ENCODE results near the gene CNFN.

CNFN gene

GRCh38 chr19:42366673-42367072, 23.4 kb downstream of the CNFN start:
- Histone ChIP-seq H3K9ac (ENCODE audit: insufficient read length, low read depth) (no peak overlapping the region), H3K4me1 (ENCODE audit: insufficient read depth, insufficient read length) (peaks cover 18% of the 10 kb centered on the region), H3K4me3 (ENCODE audit: insufficient read length, low read depth) (no peak overlapping the region), H3K9me3 (ENCODE audit: insufficient read depth, low read length) (peaks cover 16% of the 10 kb centered on the region; the same call in 1 of the 2 replicates), H3K27me3 (ENCODE audit: insufficient read depth, insufficient read length) (no peaks in the 10 kb centered on the region), H3K36me3 (ENCODE audit: insufficient read depth, insufficient read length, low read length) (peaks cover 31% of the 10 kb centered on the region)
- no peak for TF ChIP-seq SUZ12 (IDR thresholded peaks at IDR 0.05; ENCODE audit: extremely low read depth, insufficient read depth, insufficient read length)
- no peak for TF ChIP-seq YY1 (IDR thresholded peaks at IDR 0.05; ENCODE audit: insufficient read depth, insufficient read length)
- no peak for TF ChIP-seq ZNF274 (IDR thresholded peaks at IDR 0.05; ENCODE audit: low read depth, low read length)
- no peak for DNase-seq (ENCODE audit: low read depth, low spot score)

- Histone ChIP-seq H3K4me1 (ENCODE audit: insufficient read depth, insufficient read length) (peaks cover 11% of the 10 kb centered on the region), H3K36me3 (ENCODE audit: insufficient read depth, insufficient read length, low read length) (peaks cover 23% of the 10 kb centered on the region), H3K9ac (ENCODE audit: insufficient read length, low read depth) (no peak overlapping the region), H3K27me3 (ENCODE audit: insufficient read depth, insufficient read length) (no peaks in the 10 kb centered on the region), H3K4me3 (ENCODE audit: insufficient read length, low read depth) (no peak overlapping the region), H3K9me3 (ENCODE audit: insufficient read depth, low read length) (peaks cover 16% of the 10 kb centered on the region; the same call in 1 of the 2 replicates)
- TF ChIP-seq YY1 (IDR thresholded peaks at IDR 0.05; ENCODE audit: insufficient read depth, insufficient read length) (no peak), ZNF274 (IDR thresholded peaks at IDR 0.05; ENCODE audit: low read depth, low read length) (no peak), SUZ12 (IDR thresholded peaks at IDR 0.05; ENCODE audit: extremely low read depth, insufficient read depth, insufficient read length) (no peak)
- DNase-seq (ENCODE audit: low read depth, low spot score) = no peak
Observed at GRCh38 chr19:42363614-42364346, 26.3 kb downstream of the CNFN start.

- H3K4me3 ChIP-seq (ENCODE audit: insufficient read length, low read depth) = no peak overlapping the region
- H3K27me3 ChIP-seq (ENCODE audit: insufficient read depth, insufficient read length) = no peaks in the 10 kb centered on the region
- H3K9me3 ChIP-seq (ENCODE audit: insufficient read depth, low read length) = peaks cover 16% of the 10 kb centered on the region; the same call in 1 of the 2 replicates
- H3K36me3 ChIP-seq (ENCODE audit: insufficient read depth, insufficient read length, low read length) = peaks cover 31% of the 10 kb centered on the region
- no peak overlapping the region for H3K9ac ChIP-seq (ENCODE audit: insufficient read length, low read depth)
- peaks cover 5% of the 10 kb centered on the region for H3K4me1 ChIP-seq (ENCODE audit: insufficient read depth, insufficient read length)
- DNase-seq (ENCODE audit: low read depth, low spot score) = no peak
- TF ChIP-seq ZNF274 (IDR thresholded peaks at IDR 0.05; ENCODE audit: low read depth, low read length) = no peak
- TF ChIP-seq YY1 (IDR thresholded peaks at IDR 0.05; ENCODE audit: insufficient read depth, insufficient read length) = no peak
- no peak for TF ChIP-seq SUZ12 (IDR thresholded peaks at IDR 0.05; ENCODE audit: extremely low read depth, insufficient read depth, insufficient read length)
Observed at GRCh38 chr19:42362891-42363440, 27.1 kb downstream of the CNFN start.

- no peak for DNase-seq (ENCODE audit: low read depth, low spot score)
- Histone ChIP-seq H3K36me3 (ENCODE audit: insufficient read depth, insufficient read length, low read length) (peaks cover 37% of the 10 kb centered on the region), H3K4me3 (ENCODE audit: insufficient read length, low read depth) (no peak overlapping the region), H3K9ac (ENCODE audit: insufficient read length, low read depth) (no peak overlapping the region), H3K27me3 (ENCODE audit: insufficient read depth, insufficient read length) (no peaks in the 10 kb centered on the region), H3K9me3 (ENCODE audit: insufficient read depth, low read length) (peaks cover 16% of the 10 kb centered on the region; the same call in 1 of the 2 replicates), H3K4me1 (ENCODE audit: insufficient read depth, insufficient read length) (peaks cover 4% of the 10 kb centered on the region)
- no peak for TF ChIP-seq YY1 (IDR thresholded peaks at IDR 0.05; ENCODE audit: insufficient read depth, insufficient read length)
- TF ChIP-seq ZNF274 (IDR thresholded peaks at IDR 0.05; ENCODE audit: low read depth, low read length) = no peak
- TF ChIP-seq SUZ12 (IDR thresholded peaks at IDR 0.05; ENCODE audit: extremely low read depth, insufficient read depth, insufficient read length) = no peak
Observed at GRCh38 chr19:42362342-42362741, 27.8 kb downstream of the CNFN start.

GRCh38 chr19:42361545-42361910, 28.6 kb downstream of the CNFN start:
- peaks cover 16% of the 10 kb centered on the region; the same call in 1 of the 2 replicates for H3K9me3 ChIP-seq (ENCODE audit: insufficient read depth, low read length)
- peaks cover 4% of the 10 kb centered on the region for H3K4me1 ChIP-seq (ENCODE audit: insufficient read depth, insufficient read length)
- no peaks in the 10 kb centered on the region for H3K27me3 ChIP-seq (ENCODE audit: insufficient read depth, insufficient read length)
- TF ChIP-seq YY1 (IDR thresholded peaks at IDR 0.05; ENCODE audit: insufficient read depth, insufficient read length) = no peak
- no peak for TF ChIP-seq SUZ12 (IDR thresholded peaks at IDR 0.05; ENCODE audit: extremely low read depth, insufficient read depth, insufficient read length)
- TF ChIP-seq ZNF274 (IDR thresholded peaks at IDR 0.05; ENCODE audit: low read depth, low read length) = no peak
- DNase-seq (ENCODE audit: low read depth, low spot score) = no peak
- no peak overlapping the region for H3K4me3 ChIP-seq (ENCODE audit: insufficient read length, low read depth)
- peaks cover 44% of the 10 kb centered on the region for H3K36me3 ChIP-seq (ENCODE audit: insufficient read depth, insufficient read length, low read length)
- H3K9ac ChIP-seq (ENCODE audit: insufficient read length, low read depth) = no peak overlapping the region

GRCh38 chr19:42360787-42361544, 29.1 kb downstream of the CNFN start:
- Histone ChIP-seq H3K36me3 (ENCODE audit: insufficient read depth, insufficient read length, low read length) (peaks cover 50% of the 10 kb centered on the region), H3K27me3 (ENCODE audit: insufficient read depth, insufficient read length) (no peaks in the 10 kb centered on the region), H3K9ac (ENCODE audit: insufficient read length, low read depth) (peak overlapping the region; percentile 11), H3K4me3 (ENCODE audit: insufficient read length, low read depth) (no peak overlapping the region), H3K9me3 (ENCODE audit: insufficient read depth, low read length) (peaks cover 16% of the 10 kb centered on the region; the same call in 1 of the 2 replicates), H3K4me1 (ENCODE audit: insufficient read depth, insufficient read length) (peaks cover 4% of the 10 kb centered on the region)
- peak; percentile 27 for DNase-seq (ENCODE audit: low read depth, low spot score)
- TF ChIP-seq SUZ12 (IDR thresholded peaks at IDR 0.05; ENCODE audit: extremely low read depth, insufficient read depth, insufficient read length) (no peak), YY1 (IDR thresholded peaks at IDR 0.05; ENCODE audit: insufficient read depth, insufficient read length) (no peak), ZNF274 (IDR thresholded peaks at IDR 0.05; ENCODE audit: low read depth, low read length) (no peak)

GRCh38 chr19:42357290-42357689, 32.8 kb downstream of the CNFN start:
- peaks cover 4% of the 10 kb centered on the region for H3K4me1 ChIP-seq (ENCODE audit: insufficient read depth, insufficient read length)
- DNase-seq (ENCODE audit: low read depth, low spot score) = no peak
- H3K9me3 ChIP-seq (ENCODE audit: insufficient read depth, low read length) = no peaks in the 10 kb centered on the region
- H3K9ac ChIP-seq (ENCODE audit: insufficient read length, low read depth) = no peak overlapping the region
- H3K4me3 ChIP-seq (ENCODE audit: insufficient read length, low read depth) = no peak overlapping the region
- TF ChIP-seq ZNF274 (IDR thresholded peaks at IDR 0.05; ENCODE audit: low read depth, low read length) (no peak), YY1 (IDR thresholded peaks at IDR 0.05; ENCODE audit: insufficient read depth, insufficient read length) (no peak), SUZ12 (IDR thresholded peaks at IDR 0.05; ENCODE audit: extremely low read depth, insufficient read depth, insufficient read length) (no peak)
- H3K27me3 ChIP-seq (ENCODE audit: insufficient read depth, insufficient read length) = no peaks in the 10 kb centered on the region
- H3K36me3 ChIP-seq (ENCODE audit: insufficient read depth, insufficient read length, low read length) = peaks cover 45% of the 10 kb centered on the region

Measured in NT2/D1 (cell line).